Cardiac muscle cell (in vitro differentiated cells and primary cell): ENCODE results near the gene ZNF385D. TPM values are rescaled to one million over a fixed set of nuclear protein-coding genes. Genes with fewer than 3 reads are reported as not detected.

Source experiments
- DNase-seq, 2 donors: peaks; one replicate each; pipeline versions ENCODE4 v3.0.0 to v3.0.0-alpha.2; 2010 to 2017; ENCODE audit warnings: low read depth in 1 of 2, low spot score in 1 of 2
- H3K27ac ChIP-seq: fragments of 200-600 bp; sonication (generic); 2 replicates; pipeline ENCODE4 v1.5.1; 2016
- H3K27me3 ChIP-seq: fragments of 200-600 bp; sonication (generic); 2 replicates; pipeline ENCODE4 v1.6.0; 2016; ENCODE audit warnings: control low read depth
- H3K36me3 ChIP-seq: fragments of 200-600 bp; sonication (generic); 2 replicates; pipeline ENCODE4 v1.5.1; 2016; ENCODE audit warnings: control low read depth
- H3K4me1 ChIP-seq: fragments of 200-600 bp; sonication (generic); 2 replicates; pipeline ENCODE4 v1.8.1; 2017; ENCODE audit warnings: low read depth, mild to moderate bottlenecking, mixed run types
- H3K4me3 ChIP-seq: fragments of 200-600 bp; sonication (generic); 2 replicates; pipeline ENCODE4 v1.5.1; 2016; ENCODE audit warnings: mild to moderate bottlenecking
- H3K9me3 ChIP-seq: fragments of 200-600 bp; sonication (generic); 2 replicates; pipeline ENCODE4 v1.5.1; 2017; ENCODE audit warnings: low read depth, mild to moderate bottlenecking, control low read depth
- polyA plus RNA-seq: library from polyadenylated mRNA; unstranded; fragments of >200 nt; fragmentation: Nextera tagmentation; extraction: Ambion mirVana; gene quantifications from 2 replicates; pipeline ENCODE4 v1.2.1, GENCODE V29; 2016
- total RNA-seq: library from RNA; depleted of rRNA; stranded (reverse); fragments of >200 nt; gene quantifications from 2 replicates; pipeline ENCODE4 v1.2.3, GENCODE V29; 2016
- TF ChIP-seq, protein P1 (sequence below): IDR thresholded peaks from 2 replicates; pipeline ENCODE4 v1.5.1; 2012; ENCODE audit warnings: low read depth, mild to moderate bottlenecking, low read length

ZNF385D gene
- total and polyA plus RNA-seq, 2 experiments from 2014 or later: 1.3 to 10.6 TPM

DNA sequence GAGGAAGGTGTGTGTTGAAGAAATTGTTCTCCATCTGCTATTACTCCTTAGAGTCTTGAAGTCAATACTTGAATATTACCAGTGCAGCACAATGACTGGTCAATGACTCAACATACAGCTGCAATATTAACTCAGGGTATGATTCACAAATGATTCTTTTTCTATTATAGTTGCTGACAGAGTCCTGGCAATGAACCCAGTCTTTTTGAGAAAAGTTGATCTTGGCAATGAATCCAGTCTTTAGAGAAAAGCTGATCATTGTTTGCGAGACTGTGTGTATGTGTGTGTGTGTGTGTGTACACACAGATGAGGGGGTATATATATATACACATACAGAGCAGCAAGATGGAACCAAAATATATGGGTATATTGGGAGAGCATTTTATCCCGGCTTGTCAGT, 315.1 kb downstream of the ZNF385D start:
- Histone ChIP-seq H3K36me3 (no peaks in the 10 kb centered on the region), H3K27ac (no peak overlapping the region), H3K4me1 (peaks cover 18% of the 10 kb centered on the region), H3K27me3 (peaks cover 2% of the 10 kb centered on the region), H3K9me3 (no peaks in the 10 kb centered on the region), H3K4me3 (no peak overlapping the region)
- peak in 1 of 2 donors; percentile 97 for DNase-seq
- TF ChIP-seq, protein P1, sequence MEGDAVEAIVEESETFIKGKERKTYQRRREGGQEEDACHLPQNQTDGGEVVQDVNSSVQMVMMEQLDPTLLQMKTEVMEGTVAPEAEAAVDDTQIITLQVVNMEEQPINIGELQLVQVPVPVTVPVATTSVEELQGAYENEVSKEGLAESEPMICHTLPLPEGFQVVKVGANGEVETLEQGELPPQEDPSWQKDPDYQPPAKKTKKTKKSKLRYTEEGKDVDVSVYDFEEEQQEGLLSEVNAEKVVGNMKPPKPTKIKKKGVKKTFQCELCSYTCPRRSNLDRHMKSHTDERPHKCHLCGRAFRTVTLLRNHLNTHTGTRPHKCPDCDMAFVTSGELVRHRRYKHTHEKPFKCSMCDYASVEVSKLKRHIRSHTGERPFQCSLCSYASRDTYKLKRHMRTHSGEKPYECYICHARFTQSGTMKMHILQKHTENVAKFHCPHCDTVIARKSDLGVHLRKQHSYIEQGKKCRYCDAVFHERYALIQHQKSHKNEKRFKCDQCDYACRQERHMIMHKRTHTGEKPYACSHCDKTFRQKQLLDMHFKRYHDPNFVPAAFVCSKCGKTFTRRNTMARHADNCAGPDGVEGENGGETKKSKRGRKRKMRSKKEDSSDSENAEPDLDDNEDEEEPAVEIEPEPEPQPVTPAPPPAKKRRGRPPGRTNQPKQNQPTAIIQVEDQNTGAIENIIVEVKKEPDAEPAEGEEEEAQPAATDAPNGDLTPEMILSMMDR: no peak

DNA sequence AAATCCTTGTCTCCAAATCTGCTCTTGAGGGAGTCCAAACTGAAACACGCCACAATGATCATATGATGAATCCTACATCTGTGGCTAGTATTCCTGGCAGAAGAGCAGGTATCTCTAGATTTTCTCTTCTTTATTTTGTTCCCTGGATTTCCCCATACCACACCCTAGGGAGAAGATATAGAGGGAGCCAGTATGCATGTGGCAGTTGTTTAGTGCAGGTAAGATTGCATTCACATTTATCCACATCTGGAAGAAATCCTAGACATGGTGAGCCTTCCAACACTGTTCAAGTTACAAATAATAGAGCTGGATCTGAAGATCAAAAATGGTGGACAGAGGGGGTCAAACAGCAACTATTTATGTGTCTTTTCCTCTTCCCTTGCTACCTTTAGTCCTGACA, 316.7 kb downstream of the ZNF385D start:
- TF ChIP-seq, protein P1: no peak
- H3K9me3 ChIP-seq: no peaks in the 10 kb centered on the region
- no peaks in the 10 kb centered on the region for H3K36me3 ChIP-seq
- no peak overlapping the region for H3K27ac ChIP-seq
- H3K4me1 ChIP-seq: peaks cover 18% of the 10 kb centered on the region
- DNase-seq: no peak
- H3K27me3 ChIP-seq: no peaks in the 10 kb centered on the region
- no peak overlapping the region for H3K4me3 ChIP-seq

DNA sequence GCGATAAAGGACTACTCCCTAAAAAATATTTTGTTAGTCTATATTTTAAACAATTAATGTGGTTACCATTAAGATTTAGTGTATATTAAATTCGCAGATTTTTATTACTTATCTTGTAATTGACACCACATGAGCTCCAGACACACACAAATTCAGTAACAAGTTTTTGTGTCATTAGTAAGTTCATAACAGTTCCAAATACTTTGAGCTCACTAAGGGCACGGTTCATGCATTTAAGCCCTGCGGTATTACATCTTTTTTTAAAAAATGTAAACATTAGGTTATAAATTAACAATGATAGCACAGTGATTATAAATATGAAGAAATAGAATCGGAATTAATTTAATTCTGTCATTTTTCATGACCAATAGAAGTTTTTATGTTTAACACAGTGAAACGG, 317.3 kb downstream of the ZNF385D start:
- H3K4me1 ChIP-seq: peaks cover 18% of the 10 kb centered on the region
- TF ChIP-seq, protein P1: no peak
- no peak for DNase-seq

DNA sequence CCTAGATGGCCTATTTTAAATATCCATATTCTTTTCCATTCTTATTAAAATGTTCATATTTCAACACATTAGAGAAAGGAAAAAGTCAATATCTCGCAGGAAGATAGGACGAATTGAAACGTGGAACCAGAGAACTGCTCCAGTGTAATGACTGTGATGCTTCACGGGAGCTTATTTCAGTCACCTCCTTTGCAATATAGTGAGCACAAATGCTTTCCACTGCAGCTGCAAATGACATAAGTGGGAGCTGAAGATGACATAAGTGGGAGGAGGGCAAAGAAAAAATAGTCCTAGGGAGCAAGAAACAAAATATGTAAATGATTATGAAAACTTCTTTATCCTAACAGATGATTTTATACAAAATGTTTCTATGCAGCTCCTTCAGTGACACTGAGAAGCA, 324.1 kb downstream of the ZNF385D start:
- Histone ChIP-seq H3K36me3 (no peaks in the 10 kb centered on the region), H3K4me3 (no peak overlapping the region), H3K27ac (no peak overlapping the region), H3K27me3 (no peaks in the 10 kb centered on the region), H3K9me3 (no peaks in the 10 kb centered on the region), H3K4me1 (no peaks in the 10 kb centered on the region)
- TF ChIP-seq, protein P1: no peak
- no peak for DNase-seq

More for the DNA sequence above, 317.3 kb downstream of the ZNF385D start:
- H3K27ac ChIP-seq: no peak overlapping the region
- H3K9me3 ChIP-seq: no peaks in the 10 kb centered on the region
- H3K36me3 ChIP-seq: no peaks in the 10 kb centered on the region
- no peak overlapping the region for H3K4me3 ChIP-seq
- H3K27me3 ChIP-seq: no peaks in the 10 kb centered on the region

DNA sequence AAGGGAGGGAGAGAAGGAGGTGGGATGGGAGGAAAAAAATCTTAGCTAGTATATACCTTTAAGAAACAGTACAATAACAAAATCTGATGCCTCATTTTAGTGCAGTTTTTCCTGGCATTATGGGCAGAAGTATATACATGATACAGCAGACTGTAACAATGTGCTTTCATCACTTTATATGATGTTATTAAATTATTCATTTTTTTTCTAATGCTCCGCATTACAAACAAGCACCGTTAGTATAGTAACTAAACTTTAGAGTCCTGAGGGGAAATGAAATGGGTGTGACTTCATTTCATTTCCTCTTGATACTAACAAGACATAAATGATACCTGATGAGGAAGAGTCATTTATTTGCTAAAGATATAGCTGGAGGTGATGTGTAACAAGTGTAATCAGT, 325.3 kb downstream of the ZNF385D start:
- no peaks in the 10 kb centered on the region for H3K4me1 ChIP-seq
- no peaks in the 10 kb centered on the region for H3K36me3 ChIP-seq
- H3K9me3 ChIP-seq: no peaks in the 10 kb centered on the region
- H3K4me3 ChIP-seq: no peak overlapping the region
- no peak for DNase-seq
- no peaks in the 10 kb centered on the region for H3K27me3 ChIP-seq
- H3K27ac ChIP-seq: no peak overlapping the region
- TF ChIP-seq, protein P1: no peak

DNA sequence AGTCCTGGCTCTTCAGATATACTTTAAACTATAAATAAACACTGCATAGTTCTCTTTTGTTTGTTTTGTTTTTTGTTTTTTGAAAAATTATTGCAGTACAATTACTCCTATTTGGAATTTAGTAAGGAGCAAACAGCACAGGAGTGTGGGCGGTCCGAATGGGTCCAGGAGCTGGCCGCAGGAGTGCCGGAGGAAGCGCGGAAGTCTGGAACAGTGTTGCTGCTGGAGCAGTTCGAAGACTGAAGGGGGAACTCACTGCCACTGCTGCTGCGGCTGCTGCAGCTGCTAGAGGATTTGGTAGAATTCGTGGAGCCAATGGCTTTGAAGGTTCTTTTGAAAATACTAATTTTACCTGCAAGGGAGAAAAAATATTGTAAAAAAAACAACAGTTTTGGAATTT, 329.9 kb downstream of the ZNF385D start:
- TF ChIP-seq, protein P1: no peak
- H3K4me3 ChIP-seq: no peak overlapping the region
- DNase-seq: no peak
- H3K27ac ChIP-seq: no peak overlapping the region
- H3K4me1 ChIP-seq: no peaks in the 10 kb centered on the region
- no peaks in the 10 kb centered on the region for H3K9me3 ChIP-seq
- H3K36me3 ChIP-seq: no peaks in the 10 kb centered on the region
- no peaks in the 10 kb centered on the region for H3K27me3 ChIP-seq
